IMR-90 (cell line): ENCODE measurements around the gene STK33. TPM values are rescaled to one million over a fixed set of nuclear protein-coding genes. Genes with fewer than 3 reads are reported as not detected.

Experiments
- ATAC-seq: fragments of 200-7000 bp; cut with Tn5 transposase; 2 replicates; pipeline ENCODE4 v1.9.1; 2020; ENCODE audit warnings: low read depth, mild to moderate bottlenecking, moderate library complexity
- BruUV-seq: library from RNA; stranded (reverse); fragments of 400-500 nt; replicated peaks from 2 replicates; lab custom pipeline; 2021; lab: Mats Ljungman, UMichigan
- CTCF ChIA-PET: fragments of 300-600 bp; formaldehyde crosslinking; extraction: SDS; loops from one replicate; lab custom pipeline; 2021; ENCODE audit warnings: antibody characterized with exemption; lab: Yijun Ruan, JAX
- POLR2A ChIA-PET: fragments of 300-600 bp; sonication (Branson Sonifier 250); formaldehyde crosslinking; loops from one replicate; lab custom pipeline; 2022; ENCODE audit warnings: antibody characterized with exemption; ENCODE audit not compliant: unreplicated experiment; lab: Charles Lee
- DNase-seq: peaks from one replicate; pipeline ENCODE4 v3.0.0; 2013
- H2AFZ ChIP-seq: replicated peaks from 2 replicates; pipeline ENCODE3; 2013; ENCODE audit warnings: low read length, mild to moderate bottlenecking; ENCODE audit not compliant: poor library complexity
- H2AK5ac ChIP-seq: 2 replicates; pipeline ENCODE4 v1.6.1; 2013; ENCODE audit warnings: low read depth, low read length, inconsistent platforms
- H2AK9ac ChIP-seq: replicated peaks from 2 replicates; pipeline ENCODE3; 2013; ENCODE audit warnings: mild to moderate bottlenecking, low read depth, low read length, moderate library complexity; ENCODE audit not compliant: poor library complexity
- H2BK120ac ChIP-seq: 2 replicates; pipeline ENCODE4 v1.6.1; 2013; ENCODE audit warnings: low read depth, low read length, inconsistent platforms
- H2BK15ac ChIP-seq: 3 replicates; pipeline ENCODE4 v1.6.1; 2013; ENCODE audit warnings: low read depth, low read length, inconsistent platforms
- H2BK20ac ChIP-seq: 2 replicates; pipeline ENCODE4 v1.6.1; 2013; ENCODE audit warnings: low read depth, mild to moderate bottlenecking, inconsistent platforms, low read length, moderate library complexity
- H2BK5ac ChIP-seq: 2 replicates; pipeline ENCODE4 v1.6.1; 2013; ENCODE audit warnings: mild to moderate bottlenecking, low read depth, low read length, inconsistent platforms; ENCODE audit not compliant: poor library complexity, severe bottlenecking
- H3K14ac ChIP-seq: replicated peaks from 2 replicates; pipeline ENCODE4 v1.6.1; 2013; ENCODE audit warnings: low read depth, low read length, inconsistent platforms
- H3K18ac ChIP-seq: 2 replicates; pipeline ENCODE4 v1.6.1; 2013; ENCODE audit warnings: low read depth, low read length, control low read depth
- H3K23ac ChIP-seq: 2 replicates; pipeline ENCODE4 v1.6.1; 2013; ENCODE audit warnings: low read depth, low read length, inconsistent platforms
- H3K27ac ChIP-seq: 2 replicates; pipeline ENCODE4 v1.5.1; 2013; ENCODE audit warnings: mild to moderate bottlenecking, control low read depth, low read length; ENCODE audit not compliant: insufficient read depth
- H3K27me3 ChIP-seq: 2 replicates; pipeline ENCODE4 v1.6.1; 2013; ENCODE audit warnings: low read length; ENCODE audit not compliant: control insufficient read depth, insufficient read depth
- H3K36me3 ChIP-seq: 2 replicates; pipeline ENCODE4 v1.6.1; 2013; ENCODE audit warnings: low read length, mixed read lengths; ENCODE audit not compliant: control insufficient read depth, insufficient read depth
- H3K4ac ChIP-seq: 2 replicates; pipeline ENCODE4 v1.6.1; 2013; ENCODE audit warnings: low read depth, low read length, inconsistent platforms
- H3K4me1 ChIP-seq: 2 replicates; pipeline ENCODE4 v1.6.1; 2013; ENCODE audit warnings: low read length, mixed read lengths; ENCODE audit not compliant: control insufficient read depth, insufficient read depth
- H3K4me2 ChIP-seq: 2 replicates; pipeline ENCODE4 v1.6.1; 2013; ENCODE audit warnings: low read depth, mild to moderate bottlenecking, control low read depth, low read length, moderate library complexity
- H3K4me3 ChIP-seq: 2 replicates; pipeline ENCODE4 v1.5.1; 2013; ENCODE audit warnings: low read depth, mild to moderate bottlenecking, control low read depth, low read length, moderate library complexity; ENCODE audit not compliant: insufficient read depth
- H3K56ac ChIP-seq: 2 replicates; pipeline ENCODE4 v1.6.1; 2013; ENCODE audit warnings: low read length, inconsistent platforms; ENCODE audit not compliant: insufficient read depth; ENCODE audit errors: extremely low read depth
- H3K79me1 ChIP-seq, 2 experiments: 2 replicates each; pipeline ENCODE4 v1.6.1; 2013; ENCODE audit warnings: low read length in 2 of 2, inconsistent platforms in 1 of 2, low read depth in 1 of 2
- H3K9ac ChIP-seq: 2 replicates; pipeline ENCODE4 v1.6.1; 2013; ENCODE audit warnings: low read depth, low read length, control low read depth
- H3K9me1 ChIP-seq: 2 replicates; pipeline ENCODE4 v1.6.1; 2013; ENCODE audit warnings: low read length, inconsistent platforms; ENCODE audit not compliant: insufficient read depth
- H3K9me3 ChIP-seq: 2 replicates; pipeline ENCODE4 v1.6.1; 2013; ENCODE audit warnings: low read length; ENCODE audit not compliant: control insufficient read depth, insufficient read depth
- H4K20me1 ChIP-seq: 2 replicates; pipeline ENCODE4 v1.6.1; 2013; ENCODE audit warnings: low read length, inconsistent platforms; ENCODE audit not compliant: insufficient read depth
- H4K5ac ChIP-seq: 2 replicates; pipeline ENCODE4 v1.6.1; 2013; ENCODE audit warnings: mild to moderate bottlenecking, low read depth, low read length, control low read depth
- H4K8ac ChIP-seq, 2 experiments: 2 replicates each; pipeline ENCODE4 v1.6.1; 2013; ENCODE audit warnings: low read depth in 2 of 2, low read length in 2 of 2, control low read depth in 1 of 2, inconsistent platforms in 1 of 2
- H4K91ac ChIP-seq: 2 replicates; pipeline ENCODE4 v1.6.1; 2013; ENCODE audit warnings: low read depth, low read length, inconsistent platforms; ENCODE audit not compliant: insufficient read depth
- BHLHE40 ChIP-seq: fragments of 150-350 bp; IDR thresholded peaks from 2 replicates; pipeline ENCODE4 v1.6.1; 2016; ENCODE audit warnings: mild to moderate bottlenecking, low read depth, low read length
- CEBPB ChIP-seq: IDR thresholded peaks from 2 replicates; pipeline ENCODE4 v1.6.1; 2012; ENCODE audit warnings: low read depth, low read length, improper control_type of control experiment
- CHD1 ChIP-seq: IDR thresholded peaks from 2 replicates; pipeline ENCODE4 v1.6.1; 2012; ENCODE audit warnings: low read depth, low read length, improper control_type of control experiment
- FOS ChIP-seq: fragments of 150-350 bp; IDR thresholded peaks from 2 replicates; pipeline ENCODE4 v1.6.1; 2016; ENCODE audit warnings: low read depth, low read length
- MAFK ChIP-seq: IDR thresholded peaks from 2 replicates; pipeline ENCODE4 v1.6.1; 2012; ENCODE audit warnings: low read depth, low read length, improper control_type of control experiment
- MAZ ChIP-seq: IDR thresholded peaks from 2 replicates; pipeline ENCODE4 v1.6.1; 2012; ENCODE audit warnings: low read depth, mild to moderate bottlenecking, low read length, improper control_type of control experiment, moderate library complexity, borderline replicate concordance
- MXI1 ChIP-seq: IDR thresholded peaks from 2 replicates; pipeline ENCODE4 v1.6.1; 2012; ENCODE audit warnings: low read depth, mild to moderate bottlenecking, low read length, moderate library complexity, borderline replicate concordance
- NFE2L2 ChIP-seq: fragments of 150-350 bp; IDR thresholded peaks from 2 replicates; pipeline ENCODE4 v1.6.1; 2016; ENCODE audit warnings: low read depth, mild to moderate bottlenecking, low read length
- POLR2A ChIP-seq: IDR thresholded peaks from 2 replicates; pipeline ENCODE4 v1.6.1; 2012; ENCODE audit warnings: mild to moderate bottlenecking, low read depth, low read length
- RAD21 ChIP-seq: IDR thresholded peaks from 2 replicates; pipeline ENCODE4 v1.6.1; 2012; ENCODE audit warnings: low read length, improper control_type of control experiment
- RCOR1 ChIP-seq: IDR thresholded peaks from 2 replicates; pipeline ENCODE4 v1.6.1; 2012; ENCODE audit warnings: mild to moderate bottlenecking, low read length, improper control_type of control experiment; ENCODE audit not compliant: insufficient replicate concordance
- RFX5 ChIP-seq: IDR thresholded peaks from 2 replicates; pipeline ENCODE4 v1.8.0; 2012; ENCODE audit warnings: low read depth, mild to moderate bottlenecking, low read length, moderate library complexity
- SMC3 ChIP-seq: fragments of 150-350 bp; IDR thresholded peaks from 2 replicates; pipeline ENCODE4 v1.6.1; 2016; ENCODE audit warnings: low read depth, mild to moderate bottlenecking, antibody characterized with exemption, low read length, moderate library complexity
- WGBS, 2 experiments: methylation state at CpG; one replicate each; pipeline versions ENCODE4 v1.1.5 to v1.1.7; 2013; ENCODE audit warnings: missing lambda C conversion rate in 2 of 2; ENCODE audit not compliant: insufficient read length in 1 of 2; ENCODE audit errors: extremely low coverage in 2 of 2; 5-methylcytosine and 5-hydroxymethylcytosine counted together
- dilution Hi-C: fragments of 300-500 bp; cut with HindIII; formaldehyde crosslinking; loops from one replicate; pipeline ENCODE4 v1.14.3; 2018; ENCODE audit warnings: low sequenced_read_pairs; ENCODE audit not compliant: unreplicated experiment
- in situ Hi-C: fragments of 300-500 bp; cut with MboI; formaldehyde crosslinking; loops from 3 replicates; pipeline ENCODE4 v1.14.3; 2019; ENCODE audit warnings: low sequenced_read_pairs, inconsistent platforms, mixed read lengths
- intact Hi-C: fragments of 100-400 bp; cut with micrococcal nuclease; formaldehyde crosslinking; loops from 2 replicates; pipeline ENCODE4 v1.10.0; 2022
- polyA plus RNA-seq, 3 experiments: library from polyadenylated mRNA; depleted of rRNA; stranded (reverse); fragments of >200 nt; gene quantifications; 2 replicates each; pipeline ENCODE4 v1.2.3, GENCODE V29; 2012; ENCODE audit warnings: low replicate concordance in 1 of 3
- total RNA-seq: library from RNA; depleted of rRNA; stranded (reverse); fragments of >200 nt; gene quantifications from 2 replicates; pipeline ENCODE4 v1.2.3, GENCODE V29; 2012
- TF ChIP-seq, protein P1 (sequence below): fragments of 150-350 bp; IDR thresholded peaks from 2 replicates; pipeline ENCODE4 v1.6.1; 2017; ENCODE audit warnings: mild to moderate bottlenecking, antibody characterized with exemption, low read length, low read depth
- TF ChIP-seq, protein P2 (sequence below): fragments of 150-350 bp; IDR thresholded peaks from 2 replicates; pipeline ENCODE4 v1.6.1; 2016; ENCODE audit warnings: low read depth, mild to moderate bottlenecking, low read length, moderate library complexity, borderline replicate concordance
- TF ChIP-seq, protein P3 (sequence below): conservative IDR thresholded peaks from 2 replicates; pipeline ENCODE4 v1.5.1; 2012; ENCODE audit warnings: mild to moderate bottlenecking, low read depth, low read length, improper control_type of control experiment

Gene STK33
- total and polyA plus RNA-seq, 2 of the 4 experiments (the other 2 are of a cell fraction), result 2.3 to 2.6 TPM

DNA sequence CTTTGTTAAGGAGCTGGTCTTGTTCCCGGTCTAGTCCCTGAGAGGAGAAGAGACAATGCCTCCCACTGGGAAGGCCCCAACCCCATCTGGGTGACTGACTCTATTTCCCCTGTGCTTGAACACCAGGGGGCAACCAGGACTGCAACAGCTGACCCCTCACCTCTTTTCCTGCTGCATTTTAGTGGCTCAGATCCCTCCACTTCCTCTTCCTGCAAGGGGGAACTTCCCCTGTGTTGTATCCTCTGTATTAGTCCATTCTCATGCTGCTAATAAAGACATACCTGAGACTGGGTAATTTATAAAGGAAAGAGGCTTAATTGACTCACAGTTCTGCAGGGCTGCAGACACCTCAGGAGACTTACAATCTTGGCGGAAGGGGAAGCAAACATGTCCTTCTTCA, 246.1 kb downstream of the STK33 start:
- WGBS, 2 experiments, result no CpG with 5 or more reads among the region's 2 CpGs
- Histone ChIP-seq H3K9me3 (no peaks in the 10 kb centered on the region), H4K91ac (no peak overlapping the region), H3K56ac (no peak overlapping the region), H3K4me3 (no peak overlapping the region), H2AK9ac (no peak overlapping the region), H3K27ac (no peak overlapping the region), H3K4me2 (no peak overlapping the region), H3K18ac (no peak overlapping the region), H3K14ac (no peak overlapping the region), H2AFZ (no peak overlapping the region), H3K27me3 (peaks cover 14% of the 10 kb centered on the region), H3K9ac (no peak overlapping the region), H4K20me1 (no peaks in the 10 kb centered on the region), H2BK120ac (no peak overlapping the region), H2BK5ac (no peak overlapping the region), H4K8ac (no peak overlapping the region), H2BK15ac (no peak overlapping the region), H2BK20ac (no peak overlapping the region), H3K9me1 (no peaks in the 10 kb centered on the region), H2AK5ac (no peak overlapping the region), H3K23ac (no peak overlapping the region), H3K4ac (no peak overlapping the region), H3K36me3 (no peaks in the 10 kb centered on the region), H4K5ac (no peak overlapping the region), H3K79me1 (no peaks in the 10 kb centered on the region), H3K4me1 (no peaks in the 10 kb centered on the region)
- BruUV-seq, result no TSS peak
- dilution Hi-C loops, result no loop called here
- no peak for TF ChIP-seq POLR2A
- TF ChIP-seq MAZ, result no peak
- no peak for TF ChIP-seq RAD21
- TF ChIP-seq, protein P1, sequence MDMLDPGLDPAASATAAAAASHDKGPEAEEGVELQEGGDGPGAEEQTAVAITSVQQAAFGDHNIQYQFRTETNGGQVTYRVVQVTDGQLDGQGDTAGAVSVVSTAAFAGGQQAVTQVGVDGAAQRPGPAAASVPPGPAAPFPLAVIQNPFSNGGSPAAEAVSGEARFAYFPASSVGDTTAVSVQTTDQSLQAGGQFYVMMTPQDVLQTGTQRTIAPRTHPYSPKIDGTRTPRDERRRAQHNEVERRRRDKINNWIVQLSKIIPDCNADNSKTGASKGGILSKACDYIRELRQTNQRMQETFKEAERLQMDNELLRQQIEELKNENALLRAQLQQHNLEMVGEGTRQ, result no peak
- TF ChIP-seq, protein P2, sequence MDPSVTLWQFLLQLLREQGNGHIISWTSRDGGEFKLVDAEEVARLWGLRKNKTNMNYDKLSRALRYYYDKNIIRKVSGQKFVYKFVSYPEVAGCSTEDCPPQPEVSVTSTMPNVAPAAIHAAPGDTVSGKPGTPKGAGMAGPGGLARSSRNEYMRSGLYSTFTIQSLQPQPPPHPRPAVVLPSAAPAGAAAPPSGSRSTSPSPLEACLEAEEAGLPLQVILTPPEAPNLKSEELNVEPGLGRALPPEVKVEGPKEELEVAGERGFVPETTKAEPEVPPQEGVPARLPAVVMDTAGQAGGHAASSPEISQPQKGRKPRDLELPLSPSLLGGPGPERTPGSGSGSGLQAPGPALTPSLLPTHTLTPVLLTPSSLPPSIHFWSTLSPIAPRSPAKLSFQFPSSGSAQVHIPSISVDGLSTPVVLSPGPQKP, result no peak
- TF ChIP-seq BHLHE40, result no peak
- TF ChIP-seq MXI1, result no peak
- TF ChIP-seq RFX5, result no peak
- no peak for TF ChIP-seq FOS
- TF ChIP-seq CHD1, result no peak
- TF ChIP-seq RCOR1, result no peak
- TF ChIP-seq, protein P3, sequence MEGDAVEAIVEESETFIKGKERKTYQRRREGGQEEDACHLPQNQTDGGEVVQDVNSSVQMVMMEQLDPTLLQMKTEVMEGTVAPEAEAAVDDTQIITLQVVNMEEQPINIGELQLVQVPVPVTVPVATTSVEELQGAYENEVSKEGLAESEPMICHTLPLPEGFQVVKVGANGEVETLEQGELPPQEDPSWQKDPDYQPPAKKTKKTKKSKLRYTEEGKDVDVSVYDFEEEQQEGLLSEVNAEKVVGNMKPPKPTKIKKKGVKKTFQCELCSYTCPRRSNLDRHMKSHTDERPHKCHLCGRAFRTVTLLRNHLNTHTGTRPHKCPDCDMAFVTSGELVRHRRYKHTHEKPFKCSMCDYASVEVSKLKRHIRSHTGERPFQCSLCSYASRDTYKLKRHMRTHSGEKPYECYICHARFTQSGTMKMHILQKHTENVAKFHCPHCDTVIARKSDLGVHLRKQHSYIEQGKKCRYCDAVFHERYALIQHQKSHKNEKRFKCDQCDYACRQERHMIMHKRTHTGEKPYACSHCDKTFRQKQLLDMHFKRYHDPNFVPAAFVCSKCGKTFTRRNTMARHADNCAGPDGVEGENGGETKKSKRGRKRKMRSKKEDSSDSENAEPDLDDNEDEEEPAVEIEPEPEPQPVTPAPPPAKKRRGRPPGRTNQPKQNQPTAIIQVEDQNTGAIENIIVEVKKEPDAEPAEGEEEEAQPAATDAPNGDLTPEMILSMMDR, result no peak
- TF ChIP-seq SMC3, result no peak
- TF ChIP-seq NFE2L2, result no peak
- no peak for TF ChIP-seq CEBPB
- TF ChIP-seq MAFK, result no peak
- ChIA-PET POLR2A (no interaction called here), CTCF (no interaction called here)
- in situ Hi-C loops, result no loop called here
- intact Hi-C loops, result no loop called here
- DNase-seq (no peak), ATAC-seq (no peak)
